WTC11 (cell line): ENCODE data around the gene CCDC24.

Experiments
- ATF1 ChIP-seq: sonication (generic); formaldehyde crosslinking; IDR thresholded peaks from 2 replicates; pipeline ENCODE4 v1.8.1; 2023; ENCODE audit warnings: mild to moderate bottlenecking, moderate library complexity, missing genetic modification reagents
- ESRRA ChIP-seq: sonication (generic); formaldehyde crosslinking; IDR thresholded peaks from 2 replicates; pipeline ENCODE4 v1.8.1; 2022; ENCODE audit warnings: mild to moderate bottlenecking, missing genetic modification reagents, borderline replicate concordance
- KAT7 ChIP-seq: sonication (generic); formaldehyde crosslinking; IDR thresholded peaks from 2 replicates; pipeline ENCODE4 v1.8.1; 2023; ENCODE audit warnings: missing genetic modification reagents, mild to moderate bottlenecking, borderline replicate concordance
- MAX ChIP-seq: sonication (generic); formaldehyde crosslinking; IDR thresholded peaks from 2 replicates; pipeline ENCODE4 v1.8.0; 2022; ENCODE audit warnings: mild to moderate bottlenecking, missing genetic modification reagents
- NFYB ChIP-seq: sonication (generic); formaldehyde crosslinking; conservative IDR thresholded peaks from 2 replicates; pipeline ENCODE4 v1.8.0; 2022; ENCODE audit warnings: low read depth, missing genetic modification reagents
- NR2C2 ChIP-seq: sonication (generic); formaldehyde crosslinking; IDR thresholded peaks from 2 replicates; pipeline ENCODE4 v1.8.0; 2022; ENCODE audit warnings: mild to moderate bottlenecking, missing genetic modification reagents
- NR3C1 ChIP-seq: sonication (generic); formaldehyde crosslinking; conservative IDR thresholded peaks from 2 replicates; pipeline ENCODE4 v1.8.1; 2023; ENCODE audit warnings: low read depth, mild to moderate bottlenecking, missing genetic modification reagents
- ZMAT4 ChIP-seq: fragments of 250-450 bp; sonication (Bioruptor Pico); IDR thresholded peaks from 2 replicates; pipeline ENCODE4 v1.9.0; 2021; ENCODE audit warnings: mild to moderate bottlenecking
- ZNF138 ChIP-seq: sonication (generic); formaldehyde crosslinking; conservative IDR thresholded peaks from 2 replicates; pipeline ENCODE4 v1.8.1; 2022; ENCODE audit warnings: mild to moderate bottlenecking, moderate library complexity, missing genetic modification reagents
- ZNF263 ChIP-seq: sonication (generic); formaldehyde crosslinking; IDR thresholded peaks from 2 replicates; pipeline ENCODE4 v1.8.1; 2022; ENCODE audit warnings: low read depth, mild to moderate bottlenecking, moderate library complexity, missing genetic modification reagents
- ZNF317 ChIP-seq: sonication (generic); formaldehyde crosslinking; IDR thresholded peaks from 2 replicates; pipeline ENCODE4 v1.8.1; 2023; ENCODE audit warnings: low read depth, mild to moderate bottlenecking, moderate library complexity, missing genetic modification reagents, borderline replicate concordance
- ZNF396 ChIP-seq: fragments of 250-450 bp; sonication (Bioruptor Pico); IDR thresholded peaks from 2 replicates; pipeline ENCODE4 v1.8.0; 2021; ENCODE audit warnings: mild to moderate bottlenecking, moderate library complexity, borderline replicate concordance
- TF ChIP-seq, protein P1 (sequence below): fragments of 200-600 bp; IDR thresholded peaks from 2 replicates; pipeline ENCODE4 v1.8.0; 2022; ENCODE audit warnings: antibody characterized with exemption
- TF ChIP-seq, protein P2 (sequence below): sonication (generic); formaldehyde crosslinking; IDR thresholded peaks from 2 replicates; pipeline ENCODE4 v1.8.1; 2023; ENCODE audit warnings: mild to moderate bottlenecking, missing genetic modification reagents

GRCh38 chr1:43991200-43991475 lies 261 bp upstream of the CCDC24 start:
- TF ChIP-seq NR2C2 (CRISPR knock-in tag) (no peak), KAT7 (CRISPR knock-in tag) (no peak), ATF1 (no peak), NR3C1 (CRISPR knock-in tag) (no peak), NFYB (no peak), ESRRA (CRISPR knock-in tag) (no peak), ZMAT4 (no peak), MAX (CRISPR knock-in tag) (no peak), ZNF138 (CRISPR knock-in tag) (no peak), ZNF263 (no peak), ZNF317 (CRISPR knock-in tag) (no peak), ZNF396 (no peak)
- TF ChIP-seq, protein P1, sequence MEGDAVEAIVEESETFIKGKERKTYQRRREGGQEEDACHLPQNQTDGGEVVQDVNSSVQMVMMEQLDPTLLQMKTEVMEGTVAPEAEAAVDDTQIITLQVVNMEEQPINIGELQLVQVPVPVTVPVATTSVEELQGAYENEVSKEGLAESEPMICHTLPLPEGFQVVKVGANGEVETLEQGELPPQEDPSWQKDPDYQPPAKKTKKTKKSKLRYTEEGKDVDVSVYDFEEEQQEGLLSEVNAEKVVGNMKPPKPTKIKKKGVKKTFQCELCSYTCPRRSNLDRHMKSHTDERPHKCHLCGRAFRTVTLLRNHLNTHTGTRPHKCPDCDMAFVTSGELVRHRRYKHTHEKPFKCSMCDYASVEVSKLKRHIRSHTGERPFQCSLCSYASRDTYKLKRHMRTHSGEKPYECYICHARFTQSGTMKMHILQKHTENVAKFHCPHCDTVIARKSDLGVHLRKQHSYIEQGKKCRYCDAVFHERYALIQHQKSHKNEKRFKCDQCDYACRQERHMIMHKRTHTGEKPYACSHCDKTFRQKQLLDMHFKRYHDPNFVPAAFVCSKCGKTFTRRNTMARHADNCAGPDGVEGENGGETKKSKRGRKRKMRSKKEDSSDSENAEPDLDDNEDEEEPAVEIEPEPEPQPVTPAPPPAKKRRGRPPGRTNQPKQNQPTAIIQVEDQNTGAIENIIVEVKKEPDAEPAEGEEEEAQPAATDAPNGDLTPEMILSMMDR: no peak
- TF ChIP-seq, protein P2, sequence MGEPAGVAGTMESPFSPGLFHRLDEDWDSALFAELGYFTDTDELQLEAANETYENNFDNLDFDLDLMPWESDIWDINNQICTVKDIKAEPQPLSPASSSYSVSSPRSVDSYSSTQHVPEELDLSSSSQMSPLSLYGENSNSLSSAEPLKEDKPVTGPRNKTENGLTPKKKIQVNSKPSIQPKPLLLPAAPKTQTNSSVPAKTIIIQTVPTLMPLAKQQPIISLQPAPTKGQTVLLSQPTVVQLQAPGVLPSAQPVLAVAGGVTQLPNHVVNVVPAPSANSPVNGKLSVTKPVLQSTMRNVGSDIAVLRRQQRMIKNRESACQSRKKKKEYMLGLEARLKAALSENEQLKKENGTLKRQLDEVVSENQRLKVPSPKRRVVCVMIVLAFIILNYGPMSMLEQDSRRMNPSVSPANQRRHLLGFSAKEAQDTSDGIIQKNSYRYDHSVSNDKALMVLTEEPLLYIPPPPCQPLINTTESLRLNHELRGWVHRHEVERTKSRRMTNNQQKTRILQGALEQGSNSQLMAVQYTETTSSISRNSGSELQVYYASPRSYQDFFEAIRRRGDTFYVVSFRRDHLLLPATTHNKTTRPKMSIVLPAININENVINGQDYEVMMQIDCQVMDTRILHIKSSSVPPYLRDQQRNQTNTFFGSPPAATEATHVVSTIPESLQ (CRISPR knock-in tag): no peak
